Breast epithelium (tissue), 3 donors: Measurements from ENCODE around the gene ETFDH.
"Not testable (repeated sequence)": the region's sequence is repeated elsewhere in the genome, so short reads cannot be mapped to it uniquely, and the experiment has no call there.

Experiments used
- CTCF ChIP-seq, 3 donors: fragments of 450-650 bp; IDR thresholded peaks; one replicate each; pipeline ENCODE4 v1.5.1; 2016 to 2017; ENCODE audit warnings: antibody characterized with exemption in 3 of 3, mild to moderate bottlenecking in 3 of 3, moderate library complexity in 3 of 3
- POLR2A ChIP-seq: fragments of 450-650 bp; IDR thresholded peaks from one replicate; pipeline ENCODE4 v1.6.1; 2016; ENCODE audit warnings: antibody characterized with exemption, mild to moderate bottlenecking, moderate library complexity

DNA sequence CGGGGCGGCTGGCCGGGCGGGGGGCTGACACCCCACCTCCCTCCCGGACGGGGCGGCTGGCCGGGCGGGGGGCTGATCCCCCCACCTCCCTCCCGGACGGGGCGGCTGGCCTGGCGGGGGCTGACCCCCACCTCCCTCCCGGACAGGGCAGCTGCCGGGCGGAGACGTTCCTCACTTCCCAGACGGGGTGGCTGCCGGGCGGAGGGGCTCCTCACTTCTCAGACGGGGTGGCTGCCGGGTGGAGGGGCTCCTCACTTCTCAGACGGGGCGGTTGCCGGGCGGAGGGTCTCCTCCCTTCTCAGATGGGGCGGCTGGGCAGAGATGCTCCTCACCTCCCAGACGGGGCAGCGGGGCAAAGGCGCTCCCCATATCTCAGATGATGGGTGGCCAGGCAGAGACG lies 74.4 kb downstream of the ETFDH start:
- not testable (repeated sequence) for TF ChIP-seq CTCF (IDR thresholded peaks at IDR 0.05); POLR2A
